ENCODE measurements around the gene DCLK2. TPM values are rescaled to one million over a fixed set of nuclear protein-coding genes. Genes with fewer than 3 reads are reported as not detected.

The DCLK2 gene
- polyA plus RNA-seq, 1 of the 3 experiments (the other 2 are of a cell fraction), result 10.1 TPM

- TF ChIP-seq CHD2 (IDR thresholded peaks at IDR 0.05; ENCODE audit: low read length, partially characterized antibody) (no peak), ZBTB33 (IDR thresholded peaks at IDR 0.05; ENCODE audit: borderline replicate concordance, low read depth) (no peak), SMC3 (IDR thresholded peaks at IDR 0.05; ENCODE audit: low read depth, low read length) (no peak), GATA2 (CRISPR knock-in tag; IDR thresholded peaks at IDR 0.05) (no peak), USF1 (IDR thresholded peaks at IDR 0.05; ENCODE audit: borderline replicate concordance, low read depth) (peak; percentile 95), MXI1 (IDR thresholded peaks at IDR 0.05; ENCODE audit: low read depth, low read length) (no peak), TCF12 (IDR thresholded peaks at IDR 0.05) (peak; percentile 77), ELF1 (IDR thresholded peaks at IDR 0.05) (no peak), RFX5 (IDR thresholded peaks at IDR 0.05; ENCODE audit: low read length) (no peak), PBX3 (IDR thresholded peaks at IDR 0.05) (peak; percentile 51; the same call in 1 of the 2 replicates), USF2 (IDR thresholded peaks at IDR 0.05; ENCODE audit: borderline replicate concordance, low read depth, low read length) (peak; percentile 59), POLR2AphosphoS5 (IDR thresholded peaks at IDR 0.05; ENCODE audit: low read depth, low read length) (peak; percentile 56; the same call in 1 of the 2 replicates), YY1 (IDR thresholded peaks at IDR 0.05; ENCODE audit: low read depth) (no peak), RCOR1 (IDR thresholded peaks at IDR 0.05; ENCODE audit: low read length) (no peak)
- TF ChIP-seq, protein P1, sequence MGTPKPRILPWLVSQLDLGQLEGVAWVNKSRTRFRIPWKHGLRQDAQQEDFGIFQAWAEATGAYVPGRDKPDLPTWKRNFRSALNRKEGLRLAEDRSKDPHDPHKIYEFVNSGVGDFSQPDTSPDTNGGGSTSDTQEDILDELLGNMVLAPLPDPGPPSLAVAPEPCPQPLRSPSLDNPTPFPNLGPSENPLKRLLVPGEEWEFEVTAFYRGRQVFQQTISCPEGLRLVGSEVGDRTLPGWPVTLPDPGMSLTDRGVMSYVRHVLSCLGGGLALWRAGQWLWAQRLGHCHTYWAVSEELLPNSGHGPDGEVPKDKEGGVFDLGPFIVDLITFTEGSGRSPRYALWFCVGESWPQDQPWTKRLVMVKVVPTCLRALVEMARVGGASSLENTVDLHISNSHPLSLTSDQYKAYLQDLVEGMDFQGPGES (IDR thresholded peaks at IDR 0.05; ENCODE audit: low read depth, low read length), result no peak
These were observed 224.3 kb downstream of the DCLK2 start (continued) for GRCh38 chr4:150302553-150302952.

DNA sequence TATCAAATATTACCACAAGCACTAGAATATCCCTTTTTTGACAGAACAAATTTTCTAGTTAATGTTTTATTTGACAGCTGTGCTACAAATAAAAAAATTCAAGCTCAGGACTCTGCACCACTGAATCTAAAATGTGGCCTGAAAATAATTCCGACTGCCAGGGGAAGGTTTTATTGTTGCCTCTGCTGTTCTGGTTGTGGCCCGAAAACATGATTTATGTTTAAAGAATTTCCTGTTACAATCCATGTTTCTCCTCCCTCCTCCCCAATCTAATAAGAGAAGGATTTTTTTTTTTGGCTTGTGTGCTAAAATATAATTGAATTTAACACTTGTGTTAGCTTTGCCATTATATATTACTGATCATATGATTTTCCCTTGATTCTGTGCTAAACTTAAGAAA, 227.8 kb downstream of the DCLK2 start:
- H3K36me3 ChIP-seq (replicated peaks in 1 of 2; ENCODE audit: control insufficient read depth in 1 of 2, insufficient read depth in 2 of 2, low read length in 1 of 2), result no peaks in the 10 kb centered on the region

More for the DNA sequence above, 227.8 kb downstream of the DCLK2 start:
- DNase-seq, result no peak
- CTCF ChIA-PET, result interaction anchor here (1.7 to 4.3 kb wide), 2 partner anchors 9 to 561 kb away, joined by 5 to 17 read pairs; no protein-coding TSS in a partner anchor
- Histone ChIP-seq H3K27me3 (ENCODE audit: insufficient read depth) (no peaks in the 10 kb centered on the region), H3K4me3 (ENCODE audit: low read depth in 2 of 2, low read length in 1 of 2) (no peak overlapping the region), H3K9me2 (no peaks in the 10 kb centered on the region), H2AFZ (ENCODE audit: low read depth) (peak overlapping the region; percentile 23; the same call in 1 of the 2 replicates), H3K4me2 (peak overlapping the region; percentile 44), H3K9me3 (no peaks in the 10 kb centered on the region), H3K79me2 (ENCODE audit: insufficient read depth) (no peaks in the 10 kb centered on the region), H3K27ac (ENCODE audit: low read depth in 2 of 2, low read length in 1 of 2) (peak overlapping the region; percentile 39 to 71; a peak in 3 of 4 replicates), H4K20me1 (ENCODE audit: insufficient read depth) (no peaks in the 10 kb centered on the region), H3F3A (replicated peaks; ENCODE audit: insufficient read depth) (peaks cover 29% of the 10 kb centered on the region), H3K4me1 (ENCODE audit: control insufficient read depth in 1 of 2, insufficient read depth in 2 of 2, low read depth in 1 of 2, low read length in 1 of 2) (peaks cover 6 to 38% of the 10 kb centered on the region in 2 experiments; a peak in 3 of 4 replicates), H3K9ac (peak overlapping the region; percentile 35; the same call in 1 of the 2 replicates)
- TF ChIP-seq JUND (IDR thresholded peaks at IDR 0.05) (peak; percentile 78), FOSL2 (IDR thresholded peaks at IDR 0.05; ENCODE audit: borderline replicate concordance, low read depth) (peak; percentile 65), TEAD4 (IDR thresholded peaks at IDR 0.05; ENCODE audit: borderline replicate concordance, insufficient read depth) (0 out of 2 replicates have a peak, but pooled peaks have one; percentile 46), PBX3 (IDR thresholded peaks at IDR 0.05) (peak; percentile 68), ZBTB33 (IDR thresholded peaks at IDR 0.05; ENCODE audit: borderline replicate concordance, low read depth) (no peak), EP300 (IDR thresholded peaks at IDR 0.05; ENCODE audit: borderline replicate concordance in 1 of 2, low read depth in 1 of 2, low read length in 1 of 2) (peak; percentile 10 to 57; a peak in 2 of 4 replicates), TCF12 (IDR thresholded peaks at IDR 0.05) (peak; percentile 72), CHD2 (IDR thresholded peaks at IDR 0.05; ENCODE audit: low read length, partially characterized antibody) (no peak), RAD21 (IDR thresholded peaks at IDR 0.05; ENCODE audit: low read length) (no peak)
- TF ChIP-seq, protein P2, sequence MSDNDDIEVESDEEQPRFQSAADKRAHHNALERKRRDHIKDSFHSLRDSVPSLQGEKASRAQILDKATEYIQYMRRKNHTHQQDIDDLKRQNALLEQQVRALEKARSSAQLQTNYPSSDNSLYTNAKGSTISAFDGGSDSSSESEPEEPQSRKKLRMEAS (IDR thresholded peaks at IDR 0.05; ENCODE audit: low read depth), result 0 out of 2 replicates have a peak, but pooled peaks have one; percentile 28
- POLR2A ChIA-PET, result no interaction called here
- 6% methylated on average over 2 of the region's 2 CpGs for WGBS (ENCODE audit: low lambda C conversion rate)

Data from SK-N-SH (cell line).